A549 treated with RU486 at 1 μM for 4 hours (cell line): Measurements from ENCODE around the gene ZNF487. TPM values are rescaled to one million over a fixed set of nuclear protein-coding genes. Genes with fewer than 3 reads are reported as not detected.

Experiments used
- total RNA-seq: library from RNA; stranded (reverse); fragments of 200-300 nt; extraction: Qiagen RNA extraction; gene quantifications from 5 replicates; pipeline ENCODE4 v1.2.3, GENCODE V29; 2022; ENCODE audit warnings: low read depth

ZNF487 gene
- 6.1 to 8.9 TPM (median 7.4 TPM) in 5 replicates for total RNA-seq

DNA sequence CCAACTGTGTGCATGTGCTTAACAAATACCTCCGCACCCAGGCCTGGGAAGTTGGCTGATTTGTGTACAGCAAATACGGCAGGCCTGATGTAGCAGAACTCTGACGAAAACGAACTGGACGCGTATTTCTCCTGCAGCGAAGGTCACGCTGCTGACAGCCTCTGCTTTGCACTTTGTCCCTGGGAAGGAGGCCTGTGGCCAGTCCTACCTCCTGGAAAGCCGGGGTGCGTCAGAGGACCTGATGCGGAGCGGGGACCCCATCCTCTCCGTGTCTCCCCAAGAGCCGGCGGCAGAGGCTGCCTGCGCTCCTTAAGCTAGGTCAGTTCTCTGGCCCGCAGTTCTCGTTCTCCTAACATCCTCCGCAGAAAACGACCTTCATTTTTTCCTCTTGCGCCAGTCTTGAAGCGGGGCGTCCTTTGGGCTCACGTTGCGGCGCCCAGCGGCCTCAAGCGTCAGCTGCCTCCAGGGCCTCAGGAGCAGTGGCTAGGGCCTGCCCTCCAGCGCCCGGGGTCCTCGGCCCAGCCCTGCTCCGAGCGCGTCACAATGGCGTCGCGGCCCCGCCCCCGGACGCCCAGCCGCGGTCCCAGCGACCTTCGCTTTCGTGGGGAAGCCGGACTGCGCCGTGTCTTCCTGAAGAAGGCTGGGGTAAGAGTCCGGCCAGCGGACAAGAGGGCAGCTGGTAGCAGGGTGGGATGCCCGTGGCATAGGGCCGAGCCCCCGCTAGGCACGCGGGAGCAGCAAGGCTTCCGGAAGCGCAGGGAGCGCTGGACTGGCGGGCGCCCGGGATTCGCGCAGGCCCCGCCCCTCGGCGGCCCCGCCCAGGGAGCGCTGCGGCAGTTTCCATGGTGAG lies at the start of gene ZNF487:
Gene ZNF487, plus strand, starts transcription at position 821 of the 850 bp plus-strand sequence. CDS start 38,703 bp downstream, outside the sequence.

DNA sequence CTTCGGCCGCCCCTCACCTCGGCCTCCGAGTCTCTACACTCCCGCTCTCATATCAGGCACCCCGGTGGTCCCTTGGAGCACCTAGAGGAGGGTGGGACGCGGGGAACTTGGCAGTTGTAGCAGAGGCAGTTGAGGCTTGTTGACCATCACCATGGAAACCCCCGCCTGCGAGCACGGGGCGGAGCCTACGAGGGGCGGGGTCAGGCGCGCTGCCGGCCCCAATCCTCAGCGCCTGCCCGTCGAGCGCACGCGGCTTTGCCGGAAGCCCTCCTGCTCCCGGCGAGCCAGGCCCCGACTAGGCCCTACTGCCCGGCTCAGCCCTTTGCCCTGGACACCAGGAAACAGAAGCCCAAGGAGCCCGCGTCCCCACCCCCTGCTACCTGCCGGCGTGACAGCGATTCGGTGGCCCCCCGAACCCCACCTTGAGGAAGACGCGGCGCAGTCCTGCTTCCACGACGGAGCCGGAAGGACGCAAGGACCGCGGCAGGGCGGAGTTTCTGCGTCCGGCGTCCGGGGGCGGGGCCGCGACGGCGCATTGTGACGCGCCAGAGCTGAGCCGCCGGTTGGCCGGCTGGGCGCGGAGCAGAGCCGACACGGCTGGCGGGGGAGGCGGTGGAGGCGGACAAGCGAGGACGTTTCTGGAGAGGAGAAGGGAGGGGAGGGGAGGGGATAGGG lies 28.1 kb upstream of the ZNF487 start, which contains the start of gene HNRNPF:
Gene HNRNPF, minus strand, starts transcription at position 477 of the 675 bp plus-strand sequence. CDS start 21,302 bp downstream, outside the sequence.

Other genes with a start within 250 kb of the ZNF487 start
- gene RASGEF1A, start 170.0 kb upstream of the ZNF487 start, total RNA-seq, result 3.2 to 4.4 TPM (median 3.6 TPM) in 5 replicates
- gene FXYD4, start 65.5 kb upstream of the ZNF487 start, total RNA-seq, result not detected in 5 replicates
- gene HNRNPF, start 27.9 kb upstream of the ZNF487 start, total RNA-seq, result 290 to 342 TPM (median 327 TPM) in 5 replicates
- 2.1 to 2.3 TPM (median 2.2 TPM) in 5 replicates for gene ZNF239, start 137.5 kb downstream of the ZNF487 start, total RNA-seq
- gene ZNF485, start 169.3 kb downstream of the ZNF487 start, total RNA-seq, result 1.3 to 1.9 TPM (median 1.7 TPM) in 5 replicates
- 15.2 to 18.5 TPM (median 16.9 TPM) in 5 replicates for gene ZNF32, start 211.8 kb downstream of the ZNF487 start, total RNA-seq